GM06990 (cell line): ENCODE results near the gene MIGA2.

Source experiments
- DNase-seq: peaks from one replicate; pipeline ENCODE4 v3.0.0-alpha.2; 2011; ENCODE audit not compliant: insufficient read length; ENCODE audit errors: extremely low read depth
- H3K27me3 ChIP-seq: replicated peaks from 2 replicates; pipeline ENCODE4 v1.6.0; 2011; ENCODE audit warnings: low read length; ENCODE audit not compliant: control insufficient read depth, insufficient read depth
- H3K36me3 ChIP-seq: 2 replicates; pipeline ENCODE4 v1.5.1; 2011; ENCODE audit warnings: low read length; ENCODE audit not compliant: control insufficient read depth, insufficient read depth
- H3K4me3 ChIP-seq: replicated peaks from 2 replicates; pipeline ENCODE4 v1.5.1; 2011; ENCODE audit warnings: low read depth, mild to moderate bottlenecking, control low read depth, low read length
- CTCF ChIP-seq: IDR thresholded peaks from 2 replicates; pipeline ENCODE4 v1.5.1; 2011; ENCODE audit warnings: low read length, control low read depth, mild to moderate bottlenecking, inconsistent platforms; ENCODE audit not compliant: insufficient read depth, poor library complexity, severe bottlenecking

Gene MIGA2

GRCh38 chr9:129023036-129023907, 13.2 kb upstream of the MIGA2 start:
- DNase-seq: no peak
- no peaks in the 10 kb centered on the region for H3K27me3 ChIP-seq
- no peak for TF ChIP-seq CTCF
- H3K36me3 ChIP-seq: no peaks in the 10 kb centered on the region; the same call in none of the 2 replicates
- H3K4me3 ChIP-seq: no peak overlapping the region

- no peak for TF ChIP-seq CTCF
- DNase-seq: no peak
- Histone ChIP-seq H3K36me3 (no peaks in the 10 kb centered on the region; the same call in none of the 2 replicates), H3K27me3 (no peaks in the 10 kb centered on the region), H3K4me3 (no peak overlapping the region)
These were observed 12.6 kb upstream of the MIGA2 start for GRCh38 chr9:129023908-129024233.

- H3K4me3 ChIP-seq: peak overlapping the region; percentile 81
- DNase-seq: no peak
- H3K36me3 ChIP-seq: no peaks in the 10 kb centered on the region; the same call in none of the 2 replicates
These were observed 9.8 kb upstream of the MIGA2 start for GRCh38 chr9:129026442-129027223.

GRCh38 chr9:129027224-129027684, 9.2 kb upstream of the MIGA2 start:
- Histone ChIP-seq H3K36me3 (no peaks in the 10 kb centered on the region; the same call in 1 of the 2 replicates), H3K4me3 (peak overlapping the region; percentile 81), H3K27me3 (no peaks in the 10 kb centered on the region)
- no peak for DNase-seq
- TF ChIP-seq CTCF: no peak

More at GRCh38 chr9:129026442-129027223, 9.8 kb upstream of the MIGA2 start:
- no peaks in the 10 kb centered on the region for H3K27me3 ChIP-seq
- no peak for TF ChIP-seq CTCF

- peak overlapping the region; percentile 81 for H3K4me3 ChIP-seq
- peak; percentile 81 for DNase-seq
- no peaks in the 10 kb centered on the region; the same call in 1 of the 2 replicates for H3K36me3 ChIP-seq
- H3K27me3 ChIP-seq: no peaks in the 10 kb centered on the region
- no peak for TF ChIP-seq CTCF
These were observed 8.7 kb upstream of the MIGA2 start for GRCh38 chr9:129027685-129028191.
